ENCODE results near the gene SRSF2. TPM values are rescaled to one million over a fixed set of nuclear protein-coding genes. Genes with fewer than 3 reads are reported as not detected.

Gene SRSF2
- total RNA-seq, 2 donors from 2014 or later: 163 to 300 TPM

DNA sequence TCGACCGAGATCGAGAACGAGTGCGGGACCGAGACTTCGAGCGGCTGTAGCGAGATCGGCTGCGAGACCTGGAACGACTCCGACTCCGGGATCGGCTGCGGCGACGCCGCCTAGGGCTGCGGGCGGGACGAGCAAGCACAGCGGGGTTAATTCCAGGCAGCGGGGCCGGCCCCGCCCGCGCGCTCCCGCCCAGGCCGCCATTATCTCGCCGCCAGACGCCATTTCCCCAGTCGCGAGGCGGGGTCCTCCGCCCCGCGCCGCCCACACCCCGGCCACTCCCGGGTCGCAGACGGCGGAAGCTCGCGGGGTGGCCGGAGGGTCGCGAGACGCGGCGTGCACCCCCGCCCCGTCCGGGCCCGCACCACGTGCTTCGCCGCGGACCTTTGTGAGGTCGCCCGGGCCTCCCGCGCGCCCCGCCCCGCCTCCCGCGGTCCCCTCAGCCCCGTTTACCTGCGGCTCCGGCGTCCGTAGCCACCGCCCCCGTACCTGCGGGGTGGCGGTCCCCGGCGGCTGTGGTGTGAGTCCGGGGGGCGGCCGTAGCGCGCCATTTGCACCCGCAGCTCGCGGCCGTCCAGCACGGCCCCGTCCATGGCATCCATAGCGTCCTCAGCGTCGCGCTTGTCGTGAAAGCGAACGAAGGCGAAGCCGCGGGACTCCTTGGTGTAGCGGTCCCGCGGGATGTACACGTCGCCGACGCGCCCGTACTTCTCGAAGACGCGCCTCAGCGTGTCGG is 616 bp downstream of the SRSF2 start:
- Histone ChIP-seq H3K36me3 (no peaks in the 10 kb centered on the region), H3K27me3 (no peaks in the 10 kb centered on the region), H3K9ac (ENCODE audit: low read depth in 2 of 2, low read length in 2 of 2) (peak overlapping the region; percentile 91 to 99), H3K4me1 (peaks cover 4% of the 10 kb centered on the region), H3K4me3 (peak overlapping the region; percentile 79), H3K27ac (peak overlapping the region; percentile 100), H3K9me3 (no peaks in the 10 kb centered on the region)
- TF ChIP-seq, protein P1, sequence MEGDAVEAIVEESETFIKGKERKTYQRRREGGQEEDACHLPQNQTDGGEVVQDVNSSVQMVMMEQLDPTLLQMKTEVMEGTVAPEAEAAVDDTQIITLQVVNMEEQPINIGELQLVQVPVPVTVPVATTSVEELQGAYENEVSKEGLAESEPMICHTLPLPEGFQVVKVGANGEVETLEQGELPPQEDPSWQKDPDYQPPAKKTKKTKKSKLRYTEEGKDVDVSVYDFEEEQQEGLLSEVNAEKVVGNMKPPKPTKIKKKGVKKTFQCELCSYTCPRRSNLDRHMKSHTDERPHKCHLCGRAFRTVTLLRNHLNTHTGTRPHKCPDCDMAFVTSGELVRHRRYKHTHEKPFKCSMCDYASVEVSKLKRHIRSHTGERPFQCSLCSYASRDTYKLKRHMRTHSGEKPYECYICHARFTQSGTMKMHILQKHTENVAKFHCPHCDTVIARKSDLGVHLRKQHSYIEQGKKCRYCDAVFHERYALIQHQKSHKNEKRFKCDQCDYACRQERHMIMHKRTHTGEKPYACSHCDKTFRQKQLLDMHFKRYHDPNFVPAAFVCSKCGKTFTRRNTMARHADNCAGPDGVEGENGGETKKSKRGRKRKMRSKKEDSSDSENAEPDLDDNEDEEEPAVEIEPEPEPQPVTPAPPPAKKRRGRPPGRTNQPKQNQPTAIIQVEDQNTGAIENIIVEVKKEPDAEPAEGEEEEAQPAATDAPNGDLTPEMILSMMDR (IDR thresholded peaks at IDR 0.05): no peak
- intact Hi-C loops (cut with DNase I): no loop called here
- DNase-seq: peak; percentile 79

- no peak for DNase-seq
Measured at GRCh38 chr17:76735586-76736348, 1.4 kb downstream of the SRSF2 start.

GRCh38 chr17:76735006-76735405 is 2.1 kb downstream of the SRSF2 start:
- intact Hi-C loops (cut with DNase I): no loop called here
- no peak for DNase-seq

More at GRCh38 chr17:76735586-76736348, 1.4 kb downstream of the SRSF2 start:
- H3K27me3 ChIP-seq: no peaks in the 10 kb centered on the region
- no peaks in the 10 kb centered on the region for H3K36me3 ChIP-seq
- intact Hi-C loops (cut with DNase I): no loop called here
- H3K27ac ChIP-seq: peak overlapping the region; percentile 100
- H3K9me3 ChIP-seq: no peaks in the 10 kb centered on the region
- TF ChIP-seq, protein P1 (IDR thresholded peaks at IDR 0.05): no peak
- H3K9ac ChIP-seq (ENCODE audit: low read depth in 2 of 2, low read length in 2 of 2): peak overlapping the region; percentile 91 to 99
- H3K4me3 ChIP-seq: peak overlapping the region; percentile 79
- peaks cover 4% of the 10 kb centered on the region for H3K4me1 ChIP-seq

DNA sequence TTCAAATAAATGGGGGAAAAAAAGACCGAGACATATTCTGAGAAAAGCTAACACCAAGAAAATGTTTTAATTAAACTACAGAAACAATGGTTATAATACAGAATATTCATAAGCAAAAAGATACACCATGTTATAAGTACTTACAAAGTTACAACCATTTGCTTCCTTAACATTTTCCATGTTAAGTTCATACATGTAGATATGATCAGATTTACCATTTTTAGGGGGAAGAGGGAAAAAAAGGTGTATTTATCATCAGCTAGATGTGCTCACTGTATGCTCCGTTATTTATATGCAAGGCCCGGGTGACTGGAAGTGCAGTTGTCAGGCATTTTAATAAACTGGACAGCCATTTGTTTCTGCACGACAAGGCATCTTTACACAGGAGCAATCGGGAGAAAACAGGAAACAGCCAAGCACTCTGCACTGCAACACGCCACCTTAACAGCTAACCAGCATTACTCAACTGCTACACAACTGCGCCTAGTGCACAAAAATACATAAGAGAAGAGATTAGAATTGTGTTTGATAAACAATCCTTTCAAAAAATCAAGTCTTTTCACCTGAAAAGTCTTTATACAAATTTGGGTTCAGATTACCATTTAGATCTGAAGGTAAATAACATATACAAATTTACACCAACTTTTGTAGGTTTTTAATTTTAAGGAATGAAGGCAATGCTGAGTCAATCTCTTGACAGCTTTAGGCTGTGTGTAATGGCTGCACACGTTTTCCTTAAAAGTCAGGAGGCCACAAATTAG is 2.9 kb downstream of the SRSF2 start:
- Histone ChIP-seq H3K27me3 (no peaks in the 10 kb centered on the region), H3K4me1 (peaks cover 4% of the 10 kb centered on the region), H3K27ac (peak overlapping the region; percentile 100), H3K4me3 (peak overlapping the region; percentile 79), H3K9ac (ENCODE audit: low read depth in 2 of 2, low read length in 2 of 2) (peak overlapping the region in 1 of 2 donors; percentile 91), H3K36me3 (no peaks in the 10 kb centered on the region), H3K9me3 (no peaks in the 10 kb centered on the region)
- DNase-seq: peak; percentile 36
- intact Hi-C loops (cut with DNase I): no loop called here
- TF ChIP-seq, protein P1 (IDR thresholded peaks at IDR 0.05): no peak

More at GRCh38 chr17:76735006-76735405, 2.1 kb downstream of the SRSF2 start:
- H3K9ac ChIP-seq (ENCODE audit: low read depth in 2 of 2, low read length in 2 of 2): peak overlapping the region in 1 of 2 donors; percentile 91
- peaks cover 4% of the 10 kb centered on the region for H3K4me1 ChIP-seq
- TF ChIP-seq, protein P1 (IDR thresholded peaks at IDR 0.05): no peak
- H3K27ac ChIP-seq: peak overlapping the region; percentile 100
- no peaks in the 10 kb centered on the region for H3K9me3 ChIP-seq
- H3K36me3 ChIP-seq: no peaks in the 10 kb centered on the region
- no peaks in the 10 kb centered on the region for H3K27me3 ChIP-seq
- H3K4me3 ChIP-seq: peak overlapping the region; percentile 79

- H3K36me3 ChIP-seq: no peaks in the 10 kb centered on the region
- TF ChIP-seq, protein P1 (IDR thresholded peaks at IDR 0.05): no peak
- no peaks in the 10 kb centered on the region for H3K4me1 ChIP-seq
Measured at GRCh38 chr17:76733618-76733957, 3.5 kb downstream of the SRSF2 start.

More at GRCh38 chr17:76733618-76733957, 3.5 kb downstream of the SRSF2 start:
- peak overlapping the region in 1 of 2 donors; percentile 34 for H3K9ac ChIP-seq (ENCODE audit: low read depth in 2 of 2, low read length in 2 of 2)
- no peak overlapping the region for H3K4me3 ChIP-seq
- no peak overlapping the region for H3K27ac ChIP-seq
- intact Hi-C loops (cut with DNase I): no loop called here
- H3K9me3 ChIP-seq: no peaks in the 10 kb centered on the region
- no peaks in the 10 kb centered on the region for H3K27me3 ChIP-seq
- no peak for DNase-seq
